Transverse colon (tissue), 4 donors: Measurements from ENCODE around the gene DYNC1I1. TPM values are rescaled to one million over a fixed set of nuclear protein-coding genes. Genes with fewer than 3 reads are reported as not detected.

Experiments used
- DNase-seq: peaks from one replicate; pipeline ENCODE4 v3.0.0-alpha.2; 2019
- H3K27ac ChIP-seq, 4 donors: fragments of 200-600 bp; sonication (generic); 2 replicates each; pipeline ENCODE4 v1.5.1; 2016 to 2018; ENCODE audit warnings: inconsistent platforms in 4 of 4
- H3K27me3 ChIP-seq: fragments of 200-600 bp; sonication (generic); 2 replicates; pipeline ENCODE4 v1.5.1; 2017; ENCODE audit warnings: inconsistent platforms
- H3K36me3 ChIP-seq, 4 donors: fragments of 200-600 bp; sonication (generic); 2 replicates each; pipeline ENCODE4 v1.5.1; 2017 to 2019; ENCODE audit warnings: inconsistent platforms in 4 of 4
- H3K4me1 ChIP-seq, 4 donors: fragments of 200-600 bp; sonication (generic); 2 replicates each; pipeline ENCODE4 v1.5.1; 2017 to 2020; ENCODE audit warnings: inconsistent platforms in 4 of 4
- H3K4me3 ChIP-seq, 4 donors: fragments of 200-600 bp; sonication (generic); 1 replicate in 1 of 4; 2 replicates in 3 of 4; pipeline versions ENCODE4 v1.5.1 to v1.6.1; 2017 to 2019; ENCODE audit warnings: inconsistent platforms in 4 of 4
- H3K9me3 ChIP-seq, 2 donors: fragments of 200-600 bp; sonication (generic); 2 replicates each; pipeline ENCODE4 v1.5.1; 2017 to 2019; ENCODE audit warnings: inconsistent platforms in 2 of 2
- CTCF ChIP-seq, 5 experiments: fragments of 200-600 bp in 3 of 5; fragments of 450-650 bp in 2 of 5; sonication (generic) in 3 of 5; IDR thresholded peaks; 1 replicate in 2 of 5; 2 replicates in 3 of 5; pipeline ENCODE4 v1.5.1; 2016 to 2017; ENCODE audit warnings: antibody characterized with exemption in 5 of 5, inconsistent platforms in 3 of 5, mild to moderate bottlenecking in 2 of 5, moderate library complexity in 1 of 5
- EP300 ChIP-seq: sonication (generic); formaldehyde crosslinking; IDR thresholded peaks from one replicate; pipeline ENCODE4 v1.6.1; 2017; ENCODE audit warnings: antibody characterized with exemption, low read depth
- POLR2A ChIP-seq: fragments of 450-650 bp; IDR thresholded peaks from one replicate; pipeline ENCODE4 v1.6.1; 2016; ENCODE audit warnings: antibody characterized with exemption, mild to moderate bottlenecking, moderate library complexity
- POLR2AphosphoS5 ChIP-seq, 3 donors: sonication (generic); formaldehyde crosslinking; IDR thresholded peaks; one replicate each; pipeline ENCODE4 v1.6.1; 2016; ENCODE audit warnings: antibody characterized with exemption in 3 of 3
- WGBS, 2 donors: methylation state at CpG; one replicate each; pipeline ENCODE4 v1.1.5; 2018; ENCODE audit warnings: low coverage in 1 of 2; 5-methylcytosine and 5-hydroxymethylcytosine counted together
- in situ Hi-C, 4 donors: fragments of 200-750 bp; cut with MboI; loops; one replicate each; pipeline versions ENCODE4 v1.15.0 to v1.15.1; 2017; ENCODE audit warnings: low sequenced_read_pairs in 3 of 4, low pct_ligation_motif_present in 1 of 4, low pct_unique_long_range_greater_than_20kb in 1 of 4
- intact Hi-C: fragments of 100-400 bp; cut with DNase I; formaldehyde crosslinking; loops from one replicate; pipeline ENCODE4 v1.15.1; 2023; ENCODE audit warnings: low total_unique reads
- total RNA-seq, 4 donors: library from RNA; depleted of rRNA; stranded (reverse); fragments of >200 nt; gene quantifications; one replicate each; pipeline ENCODE4 v1.1.0, GENCODE V29; 2016

Gene DYNC1I1
- total RNA-seq, 4 donors from 2014 or later = 1.8 to 37.0 (median 7.4) TPM

GRCh38 chr7:95820778-95821177, 48.4 kb downstream of the DYNC1I1 start:
- no peak for DNase-seq
- Histone ChIP-seq H3K36me3 (no peaks in the 10 kb centered on the region), H3K9me3 (no peaks in the 10 kb centered on the region), H3K4me3 (no peak overlapping the region), H3K27ac (no peak overlapping the region), H3K4me1 (no peaks in the 10 kb centered on the region), H3K27me3 (no peaks in the 10 kb centered on the region)
- TF ChIP-seq EP300 (no peak), POLR2A (no peak), POLR2AphosphoS5 (IDR thresholded peaks at IDR 0.05) (no peak), CTCF (IDR thresholded peaks at IDR 0.05) (no peak)
- intact Hi-C loops (no loop called here), in situ Hi-C loops (no loop called here)
- 72 to 79% methylated on average over 4 to 7 of the region's 7 CpGs for WGBS, 2 donors

DNA sequence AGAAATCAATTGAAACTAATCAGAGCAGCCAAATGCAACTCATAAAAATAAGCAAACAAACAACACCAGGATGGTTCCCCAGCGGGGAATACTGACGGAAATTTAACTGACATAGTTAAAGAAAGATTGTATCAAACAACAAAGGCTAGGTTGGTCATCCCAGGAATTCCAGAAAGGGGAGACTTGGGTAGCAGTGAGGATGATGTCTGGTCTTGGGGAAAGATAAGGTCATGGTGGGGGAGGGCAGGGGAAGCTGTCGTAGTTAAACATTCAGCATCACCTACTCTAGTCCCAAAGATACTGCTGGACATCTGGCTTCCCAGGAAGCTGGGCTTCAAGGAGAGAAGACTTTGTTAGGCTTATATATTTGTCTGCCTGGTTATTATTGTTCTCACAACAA, 50.4 kb downstream of the DYNC1I1 start:
- intact Hi-C loops = no loop called here
- Histone ChIP-seq H3K27ac (no peak overlapping the region), H3K4me3 (no peak overlapping the region), H3K36me3 (no peaks in the 10 kb centered on the region), H3K4me1 (no peaks in the 10 kb centered on the region), H3K27me3 (no peaks in the 10 kb centered on the region), H3K9me3 (no peaks in the 10 kb centered on the region)
- no peak for DNase-seq
- WGBS, 2 donors = 54 to 84% methylated on average over 3 of the region's 3 CpGs
- TF ChIP-seq CTCF (IDR thresholded peaks at IDR 0.05) = no peak
- no peak for TF ChIP-seq POLR2A
- no peak for TF ChIP-seq POLR2AphosphoS5 (IDR thresholded peaks at IDR 0.05)
- TF ChIP-seq EP300 = no peak
- in situ Hi-C loops = no loop called here

DNA sequence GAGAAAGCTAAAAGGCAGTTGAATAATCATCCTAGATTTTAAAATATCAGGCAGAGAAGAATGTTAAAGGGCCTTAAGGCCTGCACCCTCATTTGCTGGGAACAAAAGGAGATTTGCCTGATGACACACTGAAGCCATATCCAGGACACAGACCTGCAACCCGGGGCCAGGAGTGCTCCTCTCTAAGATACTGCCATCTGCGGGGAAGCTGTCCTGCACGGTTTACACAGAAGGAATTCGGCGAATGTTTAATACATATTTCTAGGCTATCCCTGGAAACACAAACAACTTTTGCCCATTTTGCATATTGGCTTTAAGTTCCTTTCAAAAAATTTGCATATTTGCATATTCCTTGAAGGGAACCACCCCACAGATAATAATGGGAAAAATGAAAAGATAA, 52.3 kb downstream of the DYNC1I1 start:
- no peak overlapping the region for H3K4me3 ChIP-seq
- intact Hi-C loops (no loop called here), in situ Hi-C loops (no loop called here)
- no peak for DNase-seq
- no peaks in the 10 kb centered on the region for H3K9me3 ChIP-seq
- H3K36me3 ChIP-seq = no peaks in the 10 kb centered on the region
- H3K27ac ChIP-seq = no peak overlapping the region
- no peaks in the 10 kb centered on the region for H3K4me1 ChIP-seq
- WGBS, 2 donors = 77 to 90% methylated on average over 4 to 5 of the region's 5 CpGs
- no peaks in the 10 kb centered on the region for H3K27me3 ChIP-seq
- no peak for TF ChIP-seq EP300
- no peak for TF ChIP-seq POLR2A
- TF ChIP-seq CTCF (IDR thresholded peaks at IDR 0.05) = no peak
- no peak for TF ChIP-seq POLR2AphosphoS5 (IDR thresholded peaks at IDR 0.05)

GRCh38 chr7:95828824-95829790, 56.8 kb downstream of the DYNC1I1 start:
- Histone ChIP-seq H3K27ac (no peak overlapping the region), H3K9me3 (no peaks in the 10 kb centered on the region), H3K27me3 (no peaks in the 10 kb centered on the region), H3K4me3 (no peak overlapping the region), H3K36me3 (no peaks in the 10 kb centered on the region), H3K4me1 (no peaks in the 10 kb centered on the region)
- 55 to 61% methylated on average over 4 of the region's 4 CpGs for WGBS, 2 donors
- intact Hi-C loops = no loop called here
- DNase-seq = no peak
- in situ Hi-C loops = no loop called here
- TF ChIP-seq POLR2A (no peak), POLR2AphosphoS5 (IDR thresholded peaks at IDR 0.05) (no peak), CTCF (IDR thresholded peaks at IDR 0.05) (no peak), EP300 (no peak)
